ENCODE data around the gene AGT.
"Not testable (repeated sequence)": the region's sequence is repeated elsewhere in the genome, so short reads cannot be mapped to it uniquely, and the experiment has no call there.

Gene AGT

GRCh38 chr1:230743899-230744298, 30.0 kb upstream of the AGT start:
- no peak for DNase-seq

GRCh38 chr1:230739564-230740290, 25.8 kb upstream of the AGT start:
- no peak for DNase-seq

- no peak for DNase-seq
Measured at GRCh38 chr1:230737622-230738262, 23.8 kb upstream of the AGT start.

- no peak for DNase-seq
Measured at GRCh38 chr1:230735447-230735846, 21.5 kb upstream of the AGT start.

- no peak for DNase-seq
Measured at GRCh38 chr1:230730977-230731376, 17.1 kb upstream of the AGT start.

GRCh38 chr1:230728710-230729392, 14.9 kb upstream of the AGT start:
- no peak for DNase-seq

- DNase-seq = no peak
Measured at GRCh38 chr1:230725256-230726012, 11.5 kb upstream of the AGT start.

GRCh38 chr1:230721849-230722522, 8.1 kb upstream of the AGT start:
- DNase-seq = not testable (repeated sequence)

- DNase-seq = no peak
Measured at GRCh38 chr1:230717251-230717650, 3.3 kb upstream of the AGT start.

- DNase-seq = not testable (repeated sequence)
Measured at GRCh38 chr1:230716453-230716852, 2.5 kb upstream of the AGT start.

GRCh38 chr1:230715510-230715909, 1.6 kb upstream of the AGT start:
- DNase-seq = no peak

GRCh38 chr1:230713547-230713914, 391 bp downstream of the AGT start:
- no peak for DNase-seq

GRCh38 chr1:230713138-230713537, 784 bp downstream of the AGT start:
- no peak for DNase-seq

- DNase-seq = no peak
Measured at GRCh38 chr1:230712470-230712942, 1.4 kb downstream of the AGT start.

- no peak for DNase-seq
Measured at GRCh38 chr1:230711245-230711644, 2.7 kb downstream of the AGT start.

- DNase-seq = no peak
Measured at GRCh38 chr1:230710543-230710904, 3.4 kb downstream of the AGT start.

- DNase-seq = no peak
Measured at GRCh38 chr1:230709619-230710542, 4.0 kb downstream of the AGT start.

GRCh38 chr1:230708631-230709580, 5.0 kb downstream of the AGT start:
- no peak for DNase-seq

- DNase-seq = no peak
Measured at GRCh38 chr1:230707732-230708630, 5.9 kb downstream of the AGT start.
